ENCODE data around the gene TMC7. TPM values are rescaled to one million over a fixed set of nuclear protein-coding genes. Genes with fewer than 3 reads are reported as not detected.

TMC7 gene
- total and polyA plus RNA-seq, 9 of the 15 experiments (the other 6 are each of a cell fraction or from before 2014, with no cell fraction given) = 0.08 to 2.0 (median 1.5) TPM

GRCh38 chr16:19067349-19068236 lies 83.9 kb downstream of the TMC7 start, which contains the start of gene COQ7 (continued):
- peak; percentile 84 to 86; a peak in 3 of 4 replicates for TF ChIP-seq FOXK2 (conservative IDR thresholded peaks at IDR 0.05 in 1 of 2, IDR thresholded peaks at IDR 0.05 in 1 of 2; ENCODE audit: low read depth in 2 of 2)
- peak; percentile 74 for TF ChIP-seq BMI1 (IDR thresholded peaks at IDR 0.05; ENCODE audit: low read length)
- TF ChIP-seq RFX1 (IDR thresholded peaks at IDR 0.05) = peak; percentile 97
- TF ChIP-seq PHF20 (IDR thresholded peaks at IDR 0.05; ENCODE audit: partially characterized antibody) = peak; percentile 97
- TF ChIP-seq MYC (IDR thresholded peaks at IDR 0.05; ENCODE audit: low read depth, low read length) = peak; percentile 83
- 0 out of 2 replicates have a peak, but pooled peaks have one; percentile 51 for TF ChIP-seq MYC (CRISPR knock-in tag; IDR thresholded peaks at IDR 0.05; ENCODE audit: borderline replicate concordance, low read depth)
- TF ChIP-seq, protein P1, sequence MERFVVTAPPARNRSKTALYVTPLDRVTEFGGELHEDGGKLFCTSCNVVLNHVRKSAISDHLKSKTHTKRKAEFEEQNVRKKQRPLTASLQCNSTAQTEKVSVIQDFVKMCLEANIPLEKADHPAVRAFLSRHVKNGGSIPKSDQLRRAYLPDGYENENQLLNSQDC (CRISPR knock-in tag; IDR thresholded peaks at IDR 0.05) = no peak
- no peak for TF ChIP-seq HNRNPK (IDR thresholded peaks at IDR 0.05; ENCODE audit: low read depth, low read length, poor library complexity, severe bottlenecking)
- peak; percentile 90 for TF ChIP-seq GTF2E2 (tag; IDR thresholded peaks at IDR 0.05)
- TF ChIP-seq ETV1 (tag; conservative IDR thresholded peaks at IDR 0.05; ENCODE audit: low read depth) = peak; percentile 55
- TF ChIP-seq ATF1 (CRISPR knock-in tag; IDR thresholded peaks at IDR 0.05) = peak; percentile 90
- peak; percentile 100 for TF ChIP-seq ATF1 (tag; IDR thresholded peaks at IDR 0.05)
- TF ChIP-seq TBL1XR1 (IDR thresholded peaks at IDR 0.05; ENCODE audit: low read length in 2 of 2) = peak in 1 of 2 experiments; percentile 56; a peak in 1 of 4 replicates
- TF ChIP-seq POLR3G (IDR thresholded peaks at IDR 0.05; ENCODE audit: extremely low read depth, insufficient read length, insufficient replicate concordance) = no peak
- TF ChIP-seq HMGN3 (IDR thresholded peaks at IDR 0.05; ENCODE audit: borderline replicate concordance, extremely low read depth, insufficient read length, low read depth, low read length) = peak; percentile 84
- TF ChIP-seq E2F3 (CRISPR knock-in tag; IDR thresholded peaks at IDR 0.05) = no peak
- TF ChIP-seq RBFOX2 (IDR thresholded peaks at IDR 0.05; ENCODE audit: low read depth, low read length) = peak; percentile 89
- TF ChIP-seq CBX8 (IDR thresholded peaks at IDR 0.05; ENCODE audit: borderline replicate concordance, extremely low read depth, low read depth, low read length, poor library complexity, severe bottlenecking) = no peak
- TF ChIP-seq BCL6 (CRISPR knock-in tag; IDR thresholded peaks at IDR 0.05) = no peak
- TF ChIP-seq POLR2G (IDR thresholded peaks at IDR 0.05; ENCODE audit: low read depth, low read length) = peak; percentile 85
- TF ChIP-seq ZBTB26 (CRISPR knock-in tag; IDR thresholded peaks at IDR 0.05) = no peak
- peak; percentile 97 for TF ChIP-seq CEBPG (CRISPR knock-in tag; IDR thresholded peaks at IDR 0.05)
- TF ChIP-seq CEBPG (tag; conservative IDR thresholded peaks at IDR 0.05 in 1 of 2, IDR thresholded peaks at IDR 0.05 in 1 of 2) = peak; percentile 96 to 98
- no peak for TF ChIP-seq MCM7 (IDR thresholded peaks at IDR 0.05)
- peak; percentile 97 for TF ChIP-seq NCOA1 (IDR thresholded peaks at IDR 0.05; ENCODE audit: low read depth)
- peak; percentile 83 for TF ChIP-seq SUPT5H (IDR thresholded peaks at IDR 0.05)
- TF ChIP-seq CREB1 (IDR thresholded peaks at IDR 0.05) = peak; percentile 98
- TF ChIP-seq CREB1 (CRISPR knock-in tag; IDR thresholded peaks at IDR 0.05) = peak; percentile 99
- no peak for TF ChIP-seq NFXL1 (CRISPR knock-in tag; IDR thresholded peaks at IDR 0.05)
- TF ChIP-seq HNRNPLL (IDR thresholded peaks at IDR 0.05; ENCODE audit: low read depth, low read length, poor library complexity, severe bottlenecking) = peak; percentile 70
- TF ChIP-seq LARP7 (IDR thresholded peaks at IDR 0.05) = no peak

All from K562 (cell line).